ENCODE measurements around the gene TPM4. TPM values are rescaled to one million over a fixed set of nuclear protein-coding genes. Genes with fewer than 3 reads are reported as not detected.

TPM4 gene
- total and polyA plus RNA-seq, 2 of the 13 experiments (the other 11 are each of a cell fraction or from before 2014, with no cell fraction given), result 180 to 188 TPM

- TF ChIP-seq ZNF678 (CRISPR knock-in tag; IDR thresholded peaks at IDR 0.05) (no peak), MXD3 (CRISPR knock-in tag; IDR thresholded peaks at IDR 0.05) (no peak), KDM1A (CRISPR knock-in tag; IDR thresholded peaks at IDR 0.05) (peak; percentile 79), ZNF713 (CRISPR knock-in tag; IDR thresholded peaks at IDR 0.05) (no peak), ZFY (CRISPR knock-in tag; IDR thresholded peaks at IDR 0.05) (no peak), POLR2A (IDR thresholded peaks at IDR 0.05; ENCODE audit: insufficient read depth in 1 of 2, low read depth in 2 of 2, low read length in 2 of 2) (peak; percentile 62 to 73; a peak in 3 of 4 replicates), RAD51 (IDR thresholded peaks at IDR 0.05; ENCODE audit: borderline replicate concordance) (no peak), ZNF180 (CRISPR knock-in tag; IDR thresholded peaks at IDR 0.05; ENCODE audit: borderline replicate concordance, low read depth) (no peak), HNF4A (CRISPR knock-in tag; IDR thresholded peaks at IDR 0.05) (peak; percentile 50), ZNF280D (CRISPR knock-in tag; IDR thresholded peaks at IDR 0.05) (no peak), IRX3 (CRISPR knock-in tag; IDR thresholded peaks at IDR 0.05; ENCODE audit: borderline replicate concordance, low read depth) (no peak), ZNF230 (CRISPR knock-in tag; IDR thresholded peaks at IDR 0.05) (no peak), ZBTB25 (CRISPR knock-in tag; IDR thresholded peaks at IDR 0.05) (no peak), RFX3 (CRISPR knock-in tag; IDR thresholded peaks at IDR 0.05) (no peak), ARNT (IDR thresholded peaks at IDR 0.05) (no peak), LRRFIP1 (CRISPR knock-in tag; conservative IDR thresholded peaks at IDR 0.05) (no peak), DRAP1 (CRISPR knock-in tag; IDR thresholded peaks at IDR 0.05) (no peak), GATAD2A (CRISPR knock-in tag; IDR thresholded peaks at IDR 0.05) (no peak), ZNF441 (CRISPR knock-in tag; IDR thresholded peaks at IDR 0.05; ENCODE audit: borderline replicate concordance) (no peak), DZIP1 (CRISPR knock-in tag; IDR thresholded peaks at IDR 0.05) (no peak)
Observed at GRCh38 chr19:16111909-16112752, 35.8 kb downstream of the TPM4 start (continued).

Data from HepG2 (cell line).